ENCODE measurements around the gene CFAP74. TPM values are rescaled to one million over a fixed set of nuclear protein-coding genes. Genes with fewer than 3 reads are reported as not detected.

The CFAP74 gene
- total and polyA plus RNA-seq, 2 of the 13 experiments (the other 11 are each of a cell fraction or from before 2014, with no cell fraction given), result 0.27 to 0.62 TPM

- TF ChIP-seq MYNN (CRISPR knock-in tag; IDR thresholded peaks at IDR 0.05; ENCODE audit: low read depth) (no peak), STAT5B (CRISPR knock-in tag; IDR thresholded peaks at IDR 0.05) (no peak), KAT2B (IDR thresholded peaks at IDR 0.05; ENCODE audit: borderline replicate concordance, low read depth, low read length) (no peak), CBX1 (IDR thresholded peaks at IDR 0.05; ENCODE audit: low read depth) (no peak), ATF2 (CRISPR knock-in tag; IDR thresholded peaks at IDR 0.05) (no peak), ZNF776 (CRISPR knock-in tag; IDR thresholded peaks at IDR 0.05) (0 out of 2 replicates have a peak, but pooled peaks have one; percentile 1), ZNF790 (CRISPR knock-in tag; IDR thresholded peaks at IDR 0.05; ENCODE audit: borderline replicate concordance) (no peak), NAIF1 (CRISPR knock-in tag; IDR thresholded peaks at IDR 0.05; ENCODE audit: borderline replicate concordance) (no peak), ZNF460 (CRISPR knock-in tag; IDR thresholded peaks at IDR 0.05; ENCODE audit: borderline replicate concordance) (no peak), KDM3A (CRISPR knock-in tag; IDR thresholded peaks at IDR 0.05; ENCODE audit: low read depth) (no peak), PRPF4 (IDR thresholded peaks at IDR 0.05; ENCODE audit: low read depth, low read length, poor library complexity, severe bottlenecking) (peak; percentile 54), NCOA5 (CRISPR knock-in tag; IDR thresholded peaks at IDR 0.05) (0 out of 2 replicates have a peak, but pooled peaks have one; percentile 18), NRL (CRISPR knock-in tag; IDR thresholded peaks at IDR 0.05; ENCODE audit: borderline replicate concordance) (peak; percentile 64; the same call in 1 of the 2 replicates), TOE1 (CRISPR knock-in tag; IDR thresholded peaks at IDR 0.05) (no peak), TCF7L2 (IDR thresholded peaks at IDR 0.05; ENCODE audit: low read depth, low read length) (no peak)
- TF ChIP-seq, protein P1, sequence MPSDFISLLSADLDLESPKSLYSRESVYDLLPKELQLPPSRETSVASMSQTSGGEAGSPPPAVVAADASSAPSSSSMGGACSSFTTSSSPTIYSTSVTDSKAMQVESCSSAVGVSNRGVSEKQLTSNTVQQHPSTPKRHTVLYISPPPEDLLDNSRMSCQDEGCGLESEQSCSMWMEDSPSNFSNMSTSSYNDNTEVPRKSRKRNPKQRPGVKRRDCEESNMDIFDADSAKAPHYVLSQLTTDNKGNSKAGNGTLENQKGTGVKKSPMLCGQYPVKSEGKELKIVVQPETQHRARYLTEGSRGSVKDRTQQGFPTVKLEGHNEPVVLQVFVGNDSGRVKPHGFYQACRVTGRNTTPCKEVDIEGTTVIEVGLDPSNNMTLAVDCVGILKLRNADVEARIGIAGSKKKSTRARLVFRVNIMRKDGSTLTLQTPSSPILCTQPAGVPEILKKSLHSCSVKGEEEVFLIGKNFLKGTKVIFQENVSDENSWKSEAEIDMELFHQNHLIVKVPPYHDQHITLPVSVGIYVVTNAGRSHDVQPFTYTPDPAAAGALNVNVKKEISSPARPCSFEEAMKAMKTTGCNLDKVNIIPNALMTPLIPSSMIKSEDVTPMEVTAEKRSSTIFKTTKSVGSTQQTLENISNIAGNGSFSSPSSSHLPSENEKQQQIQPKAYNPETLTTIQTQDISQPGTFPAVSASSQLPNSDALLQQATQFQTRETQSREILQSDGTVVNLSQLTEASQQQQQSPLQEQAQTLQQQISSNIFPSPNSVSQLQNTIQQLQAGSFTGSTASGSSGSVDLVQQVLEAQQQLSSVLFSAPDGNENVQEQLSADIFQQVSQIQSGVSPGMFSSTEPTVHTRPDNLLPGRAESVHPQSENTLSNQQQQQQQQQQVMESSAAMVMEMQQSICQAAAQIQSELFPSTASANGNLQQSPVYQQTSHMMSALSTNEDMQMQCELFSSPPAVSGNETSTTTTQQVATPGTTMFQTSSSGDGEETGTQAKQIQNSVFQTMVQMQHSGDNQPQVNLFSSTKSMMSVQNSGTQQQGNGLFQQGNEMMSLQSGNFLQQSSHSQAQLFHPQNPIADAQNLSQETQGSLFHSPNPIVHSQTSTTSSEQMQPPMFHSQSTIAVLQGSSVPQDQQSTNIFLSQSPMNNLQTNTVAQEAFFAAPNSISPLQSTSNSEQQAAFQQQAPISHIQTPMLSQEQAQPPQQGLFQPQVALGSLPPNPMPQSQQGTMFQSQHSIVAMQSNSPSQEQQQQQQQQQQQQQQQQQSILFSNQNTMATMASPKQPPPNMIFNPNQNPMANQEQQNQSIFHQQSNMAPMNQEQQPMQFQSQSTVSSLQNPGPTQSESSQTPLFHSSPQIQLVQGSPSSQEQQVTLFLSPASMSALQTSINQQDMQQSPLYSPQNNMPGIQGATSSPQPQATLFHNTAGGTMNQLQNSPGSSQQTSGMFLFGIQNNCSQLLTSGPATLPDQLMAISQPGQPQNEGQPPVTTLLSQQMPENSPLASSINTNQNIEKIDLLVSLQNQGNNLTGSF (CRISPR knock-in tag; IDR thresholded peaks at IDR 0.05), result 0 out of 2 replicates have a peak, but pooled peaks have one; percentile 31
- TF ChIP-seq, protein P2, sequence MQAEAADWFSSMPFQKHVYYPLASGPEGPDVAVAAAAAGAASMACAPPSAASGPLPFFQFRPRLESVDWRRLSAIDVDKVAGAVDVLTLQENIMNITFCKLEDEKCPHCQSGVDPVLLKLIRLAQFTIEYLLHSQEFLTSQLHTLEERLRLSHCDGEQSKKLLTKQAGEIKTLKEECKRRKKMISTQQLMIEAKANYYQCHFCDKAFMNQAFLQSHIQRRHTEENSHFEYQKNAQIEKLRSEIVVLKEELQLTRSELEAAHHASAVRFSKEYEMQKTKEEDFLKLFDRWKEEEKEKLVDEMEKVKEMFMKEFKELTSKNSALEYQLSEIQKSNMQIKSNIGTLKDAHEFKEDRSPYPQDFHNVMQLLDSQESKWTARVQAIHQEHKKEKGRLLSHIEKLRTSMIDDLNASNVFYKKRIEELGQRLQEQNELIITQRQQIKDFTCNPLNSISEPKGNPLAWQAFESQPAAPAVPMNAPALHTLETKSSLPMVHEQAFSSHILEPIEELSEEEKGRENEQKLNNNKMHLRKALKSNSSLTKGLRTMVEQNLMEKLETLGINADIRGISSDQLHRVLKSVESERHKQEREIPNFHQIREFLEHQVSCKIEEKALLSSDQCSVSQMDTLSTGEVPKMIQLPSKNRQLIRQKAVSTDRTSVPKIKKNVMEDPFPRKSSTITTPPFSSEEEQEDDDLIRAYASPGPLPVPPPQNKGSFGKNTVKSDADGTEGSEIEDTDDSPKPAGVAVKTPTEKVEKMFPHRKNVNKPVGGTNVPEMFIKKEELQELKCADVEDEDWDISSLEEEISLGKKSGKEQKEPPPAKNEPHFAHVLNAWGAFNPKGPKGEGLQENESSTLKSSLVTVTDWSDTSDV (CRISPR knock-in tag; IDR thresholded peaks at IDR 0.05), result 0 out of 2 replicates have a peak, but pooled peaks have one; percentile 37
- TF ChIP-seq, protein P3, sequence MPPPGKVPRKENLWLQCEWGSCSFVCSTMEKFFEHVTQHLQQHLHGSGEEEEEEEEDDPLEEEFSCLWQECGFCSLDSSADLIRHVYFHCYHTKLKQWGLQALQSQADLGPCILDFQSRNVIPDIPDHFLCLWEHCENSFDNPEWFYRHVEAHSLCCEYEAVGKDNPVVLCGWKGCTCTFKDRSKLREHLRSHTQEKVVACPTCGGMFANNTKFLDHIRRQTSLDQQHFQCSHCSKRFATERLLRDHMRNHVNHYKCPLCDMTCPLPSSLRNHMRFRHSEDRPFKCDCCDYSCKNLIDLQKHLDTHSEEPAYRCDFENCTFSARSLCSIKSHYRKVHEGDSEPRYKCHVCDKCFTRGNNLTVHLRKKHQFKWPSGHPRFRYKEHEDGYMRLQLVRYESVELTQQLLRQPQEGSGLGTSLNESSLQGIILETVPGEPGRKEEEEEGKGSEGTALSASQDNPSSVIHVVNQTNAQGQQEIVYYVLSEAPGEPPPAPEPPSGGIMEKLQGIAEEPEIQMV (CRISPR knock-in tag; IDR thresholded peaks at IDR 0.05; ENCODE audit: low read depth), result 0 out of 2 replicates have a peak, but pooled peaks have one; percentile 4
These were observed 61.5 kb downstream of the CFAP74 start (continued) for GRCh38 chr1:1941868-1942752.

Measured in HepG2 (cell line).